ENCODE results near the gene CT47A1. TPM values are rescaled to one million over a fixed set of nuclear protein-coding genes. Genes with fewer than 3 reads are reported as not detected.
"Not testable (repeated sequence)": the region's sequence is repeated elsewhere in the genome, so short reads cannot be mapped to it uniquely, and the experiment has no call there.

Gene CT47A1
- total RNA-seq (not detected), polyA plus RNA-seq (not detected)
- long read RNA-seq, donor 1: 0 reads
- long read RNA-seq, donor 2, partial matches to known transcripts: 0 of 3 reads
- long read RNA-seq, donor 2, other reads (novel, unspliced or antisense): 0 of 3 reads
- long read RNA-seq, donor 3: 0 reads

GRCh38 chrX:120985660-120986059 is at the start of gene CT47A1:
CT47A1 (minus strand) TSS chrX:120985760; CDS start chrX:120985529, 231 bp downstream.
- H3K27me3 ChIP-seq; DNase-seq; H3K4me3 ChIP-seq; intact Hi-C loops (cut with DNase I); H3K27ac ChIP-seq; H3K4me1 ChIP-seq (ENCODE audit: insufficient read depth); H3K36me3 ChIP-seq; H3K9me3 ChIP-seq: not testable (repeated sequence)
- no CpG with 5 or more reads among the region's 8 CpGs for WGBS, 3 donors

- intact Hi-C loops (cut with DNase I): no loop called here
- no peak overlapping the region for H3K4me3 ChIP-seq
- no peak for TF ChIP-seq EP300 (IDR thresholded peaks at IDR 0.05)
- TF ChIP-seq POLR2A (IDR thresholded peaks at IDR 0.05): no peak
- no peak for TF ChIP-seq CTCF (IDR thresholded peaks at IDR 0.05)
- no peak overlapping the region for H3K27ac ChIP-seq
- DNase-seq: no peak
- no peaks in the 10 kb centered on the region for H3K27me3 ChIP-seq
- 33 to 47% (median 46%) methylated on average over 2 of the region's 2 CpGs for WGBS, 3 donors
- H3K4me1 ChIP-seq (ENCODE audit: insufficient read depth): no peaks in the 10 kb centered on the region
- H3K36me3 ChIP-seq: no peaks in the 10 kb centered on the region
- no peaks in the 10 kb centered on the region for H3K9me3 ChIP-seq
These were observed 47.0 kb upstream of the CT47A1 start for GRCh38 chrX:121032531-121032930.

- Histone ChIP-seq H3K27ac (no peak overlapping the region), H3K4me3 (no peak overlapping the region), H3K36me3 (no peaks in the 10 kb centered on the region), H3K4me1 (ENCODE audit: insufficient read depth) (no peaks in the 10 kb centered on the region), H3K9me3 (no peaks in the 10 kb centered on the region), H3K27me3 (no peaks in the 10 kb centered on the region)
- no peak for TF ChIP-seq POLR2A (IDR thresholded peaks at IDR 0.05)
- TF ChIP-seq EP300 (IDR thresholded peaks at IDR 0.05): no peak
- no peak for TF ChIP-seq CTCF (IDR thresholded peaks at IDR 0.05)
- 78 to 85% (median 84%) methylated on average over 4 of the region's 4 CpGs for WGBS, 3 donors
- no peak for DNase-seq
- intact Hi-C loops (cut with DNase I): no loop called here
These were observed 44.5 kb upstream of the CT47A1 start for GRCh38 chrX:121030083-121030482.

GRCh38 chrX:121028419-121028818 is 42.9 kb upstream of the CT47A1 start:
- WGBS, 3 donors: 28 to 54% (median 40%) methylated on average over 1 of the region's 1 CpG
- Histone ChIP-seq H3K9me3 (no peaks in the 10 kb centered on the region), H3K27ac (no peak overlapping the region), H3K4me1 (ENCODE audit: insufficient read depth) (no peaks in the 10 kb centered on the region), H3K27me3 (no peaks in the 10 kb centered on the region), H3K4me3 (no peak overlapping the region), H3K36me3 (no peaks in the 10 kb centered on the region)
- TF ChIP-seq CTCF (IDR thresholded peaks at IDR 0.05) (no peak), POLR2A (IDR thresholded peaks at IDR 0.05) (no peak), EP300 (IDR thresholded peaks at IDR 0.05) (no peak)
- no peak for DNase-seq
- intact Hi-C loops (cut with DNase I): no loop called here

GRCh38 chrX:121014826-121015225 is 29.3 kb upstream of the CT47A1 start:
- Histone ChIP-seq H3K4me3 (no peak overlapping the region), H3K27me3 (no peaks in the 10 kb centered on the region), H3K9me3 (no peaks in the 10 kb centered on the region), H3K36me3 (no peaks in the 10 kb centered on the region), H3K27ac (no peak overlapping the region), H3K4me1 (ENCODE audit: insufficient read depth) (no peaks in the 10 kb centered on the region)
- intact Hi-C loops (cut with DNase I): no loop called here
- TF ChIP-seq CTCF (IDR thresholded peaks at IDR 0.05): no peak
- no peak for TF ChIP-seq EP300 (IDR thresholded peaks at IDR 0.05)
- TF ChIP-seq POLR2A (IDR thresholded peaks at IDR 0.05): no peak
- no peak for DNase-seq
- 56 to 85% (median 65%) methylated on average over 2 of the region's 2 CpGs for WGBS, 3 donors

Measured in ovary (tissue), 10 donors.